Measurements from ENCODE around the gene ZNF664. TPM values are rescaled to one million over a fixed set of nuclear protein-coding genes. Genes with fewer than 3 reads are reported as not detected.

ZNF664 gene
- total and polyA plus RNA-seq, 10 donors, result 12.0 to 53.4 (median 41.7) TPM

DNA sequence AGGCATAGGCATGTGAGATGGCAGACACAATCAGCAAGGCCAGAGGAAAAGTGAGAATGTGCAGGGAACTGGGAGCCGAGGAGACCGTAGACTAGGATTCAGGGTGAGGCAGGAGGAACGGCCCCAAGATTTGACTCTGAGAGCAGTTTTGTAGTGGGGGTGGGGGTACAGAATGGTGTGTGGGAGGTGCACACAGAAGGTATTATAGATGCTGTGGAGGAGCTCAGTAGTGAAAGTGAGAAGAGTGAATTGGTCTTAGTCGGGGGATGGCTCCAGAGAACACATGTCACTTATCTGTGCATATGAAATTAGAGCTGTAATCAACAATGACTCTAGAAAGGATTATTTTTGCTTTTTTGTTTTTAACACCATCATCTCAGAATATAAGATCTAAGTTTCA is 11.9 kb downstream of the ZNF664 start:
- DNase-seq, result no peak
- H3K36me3 ChIP-seq, result peaks cover 0 to 33% (median 12%) of the 10 kb centered on the region in 6 donors
- H3K4me1 ChIP-seq, result peaks cover 0 to 49% (median 19%) of the 10 kb centered on the region in 6 donors
- TF ChIP-seq POLR2AphosphoS5 (IDR thresholded peaks at IDR 0.05) (no peak), POLR2A (IDR thresholded peaks at IDR 0.05) (no peak)
- TF ChIP-seq, protein P1, sequence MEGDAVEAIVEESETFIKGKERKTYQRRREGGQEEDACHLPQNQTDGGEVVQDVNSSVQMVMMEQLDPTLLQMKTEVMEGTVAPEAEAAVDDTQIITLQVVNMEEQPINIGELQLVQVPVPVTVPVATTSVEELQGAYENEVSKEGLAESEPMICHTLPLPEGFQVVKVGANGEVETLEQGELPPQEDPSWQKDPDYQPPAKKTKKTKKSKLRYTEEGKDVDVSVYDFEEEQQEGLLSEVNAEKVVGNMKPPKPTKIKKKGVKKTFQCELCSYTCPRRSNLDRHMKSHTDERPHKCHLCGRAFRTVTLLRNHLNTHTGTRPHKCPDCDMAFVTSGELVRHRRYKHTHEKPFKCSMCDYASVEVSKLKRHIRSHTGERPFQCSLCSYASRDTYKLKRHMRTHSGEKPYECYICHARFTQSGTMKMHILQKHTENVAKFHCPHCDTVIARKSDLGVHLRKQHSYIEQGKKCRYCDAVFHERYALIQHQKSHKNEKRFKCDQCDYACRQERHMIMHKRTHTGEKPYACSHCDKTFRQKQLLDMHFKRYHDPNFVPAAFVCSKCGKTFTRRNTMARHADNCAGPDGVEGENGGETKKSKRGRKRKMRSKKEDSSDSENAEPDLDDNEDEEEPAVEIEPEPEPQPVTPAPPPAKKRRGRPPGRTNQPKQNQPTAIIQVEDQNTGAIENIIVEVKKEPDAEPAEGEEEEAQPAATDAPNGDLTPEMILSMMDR (IDR thresholded peaks at IDR 0.05 in 8 of 11, conservative IDR thresholded peaks at IDR 0.05 in 3 of 11), result no peak
- intact Hi-C loops (cut with DNase I; ENCODE audit: low total_unique reads), result loop anchor here (2.0 to 10.0 kb wide), 2 partner anchors 80 to 180 kb away; no protein-coding TSS in a partner anchor
- H3K9me3 ChIP-seq, result no peaks in the 10 kb centered on the region
- H3K27me3 ChIP-seq (replicated peaks in 1 of 7), result no peaks in the 10 kb centered on the region
- H3K4me3 ChIP-seq, result no peak overlapping the region
- 76 to 86% (median 84%) methylated on average over 4 of the region's 4 CpGs for WGBS, 5 donors
- H3K27ac ChIP-seq, result no peak overlapping the region

DNA sequence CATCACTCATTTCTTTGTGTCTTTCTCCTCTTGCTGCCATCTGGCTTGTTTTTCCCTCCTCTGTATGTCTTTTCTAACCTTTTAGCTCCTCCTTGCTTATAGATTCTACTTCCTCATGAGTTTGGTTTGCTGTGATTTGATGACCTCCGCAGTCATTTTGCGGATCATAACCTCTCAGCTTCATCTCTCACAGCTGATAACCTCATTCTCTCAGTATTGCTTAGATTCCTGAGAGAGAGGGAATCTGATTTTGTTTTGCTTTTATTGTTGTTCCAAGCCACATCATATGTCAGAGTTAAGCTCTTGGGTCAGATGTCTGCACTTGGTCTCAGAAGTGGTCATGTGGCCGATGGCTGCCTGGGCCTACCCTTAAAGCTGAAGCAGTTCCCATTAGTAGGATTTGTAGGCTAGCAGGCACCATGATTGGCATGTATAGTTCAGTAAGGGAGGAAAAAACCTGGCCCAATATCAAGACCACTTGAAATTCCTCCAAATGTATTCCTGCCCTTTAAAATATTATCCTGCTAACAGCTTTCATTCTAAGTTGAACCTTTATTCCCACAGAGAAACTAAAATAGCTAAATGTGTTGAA is 13.5 kb downstream of the ZNF664 start:
- WGBS, 5 donors, result 78 to 81% (median 80%) methylated on average over 3 of the region's 3 CpGs
- TF ChIP-seq POLR2AphosphoS5 (IDR thresholded peaks at IDR 0.05), result no peak
- TF ChIP-seq POLR2A (IDR thresholded peaks at IDR 0.05), result no peak
- TF ChIP-seq, protein P1 (IDR thresholded peaks at IDR 0.05 in 8 of 11, conservative IDR thresholded peaks at IDR 0.05 in 3 of 11), result no peak
- Histone ChIP-seq H3K4me1 (peaks cover 6 to 65% (median 28%) of the 10 kb centered on the region in 6 donors), H3K9me3 (no peaks in the 10 kb centered on the region), H3K27ac (peak overlapping the region in 7 of 8 donors; percentile 6 to 38 (median 35)), H3K4me3 (no peak overlapping the region), H3K36me3 (peaks cover 0 to 49% (median 12%) of the 10 kb centered on the region in 6 donors), H3K27me3 (replicated peaks in 1 of 7) (no peaks in the 10 kb centered on the region)
- no peak for DNase-seq
- intact Hi-C loops (cut with DNase I; ENCODE audit: low total_unique reads), result loop anchor here (10.0 kb wide), 1 partner anchor 182 kb away; no protein-coding TSS in a partner anchor

DNA sequence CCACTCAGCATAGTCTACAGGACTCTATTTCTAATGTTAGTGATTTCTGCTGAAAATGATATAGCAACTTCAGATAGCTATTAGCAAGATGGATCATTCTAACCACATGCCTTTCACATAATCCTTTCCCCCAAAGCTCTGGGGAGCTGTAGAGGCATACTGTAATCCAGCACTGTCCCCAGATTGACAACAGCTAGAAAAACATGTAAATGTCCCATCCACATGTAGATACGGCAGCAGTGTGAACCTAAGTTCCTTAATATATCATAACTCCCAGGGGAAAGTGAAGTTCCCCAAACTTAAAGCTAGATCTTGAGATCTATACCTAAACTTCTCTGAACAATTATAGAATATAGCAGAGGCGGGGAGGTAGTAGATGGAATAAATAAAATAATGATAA is 14.0 kb downstream of the ZNF664 start:
- Histone ChIP-seq H3K27me3 (replicated peaks in 1 of 7) (no peaks in the 10 kb centered on the region), H3K9me3 (no peaks in the 10 kb centered on the region), H3K36me3 (peaks cover 0 to 53% (median 12%) of the 10 kb centered on the region in 6 donors), H3K27ac (peak overlapping the region in 4 of 8 donors; percentile 6 to 38 (median 23)), H3K4me3 (no peak overlapping the region), H3K4me1 (peaks cover 6 to 66% (median 29%) of the 10 kb centered on the region in 6 donors)
- intact Hi-C loops (cut with DNase I; ENCODE audit: low total_unique reads), result loop anchor here (10.0 kb wide), 1 partner anchor 182 kb away; no protein-coding TSS in a partner anchor
- 71 to 80% (median 77%) methylated on average over 2 of the region's 2 CpGs for WGBS, 5 donors
- DNase-seq, result no peak
- TF ChIP-seq POLR2A (IDR thresholded peaks at IDR 0.05) (no peak), POLR2AphosphoS5 (IDR thresholded peaks at IDR 0.05) (no peak)
- TF ChIP-seq, protein P1 (IDR thresholded peaks at IDR 0.05 in 8 of 11, conservative IDR thresholded peaks at IDR 0.05 in 3 of 11), result no peak

DNA sequence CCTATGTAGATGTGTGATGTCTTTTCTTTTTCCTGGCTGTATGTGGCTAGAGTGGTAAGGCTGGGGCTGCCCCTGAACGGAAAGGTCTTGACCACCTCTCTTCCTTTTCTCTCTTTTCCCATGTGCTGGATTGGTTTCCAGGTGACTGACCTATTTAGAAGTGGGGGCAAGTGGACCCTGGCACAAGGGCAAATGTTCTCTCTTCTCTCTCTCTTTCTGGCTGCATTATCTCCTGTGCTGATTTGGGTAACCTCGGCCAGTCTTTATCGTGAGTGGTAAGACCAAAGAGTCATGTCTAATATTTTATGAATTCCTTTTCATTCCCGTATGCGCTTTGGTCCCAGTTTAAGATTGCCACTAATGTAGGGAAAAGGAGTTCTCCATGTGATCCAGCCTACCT is 16.2 kb downstream of the ZNF664 start:
- Histone ChIP-seq H3K9me3 (no peaks in the 10 kb centered on the region), H3K36me3 (peaks cover 0 to 65% (median 15%) of the 10 kb centered on the region in 6 donors), H3K27me3 (replicated peaks in 1 of 7) (no peaks in the 10 kb centered on the region), H3K4me3 (no peak overlapping the region), H3K4me1 (peaks cover 6 to 66% (median 26%) of the 10 kb centered on the region in 6 donors), H3K27ac (no peak overlapping the region)
- DNase-seq, result no peak
- intact Hi-C loops (cut with DNase I; ENCODE audit: low total_unique reads), result loop anchor here (10.0 kb wide), 1 partner anchor 184 kb away; no protein-coding TSS in a partner anchor
- no peak for TF ChIP-seq POLR2AphosphoS5 (IDR thresholded peaks at IDR 0.05)
- TF ChIP-seq, protein P1 (IDR thresholded peaks at IDR 0.05 in 8 of 11, conservative IDR thresholded peaks at IDR 0.05 in 3 of 11), result no peak
- TF ChIP-seq POLR2A (IDR thresholded peaks at IDR 0.05), result no peak
- WGBS, 5 donors, result 87 to 94% (median 94%) methylated on average over 5 of the region's 5 CpGs

Measured in spleen (tissue), 11 donors.